Upper lobe of right lung (tissue), 1 donor: ENCODE results near the gene C22orf39. TPM values are rescaled to one million over a fixed set of nuclear protein-coding genes. Genes with fewer than 3 reads are reported as not detected.

Experiments used
- ATAC-seq: fragments of 200-7000 bp; cut with Tn5 transposase; one replicate; pipeline ENCODE4 v1.9.1; 2020; ENCODE audit warnings: mild to moderate bottlenecking, moderate library complexity
- DNase-seq: peaks from one replicate; pipeline ENCODE4 v3.0.0-alpha.2; 2020
- H3K27ac ChIP-seq: fragments of 200-600 bp; one replicate; pipeline ENCODE4 v1.8.0; 2022
- H3K27me3 ChIP-seq: fragments of 200-600 bp; one replicate; pipeline ENCODE4 v1.8.0; 2022; ENCODE audit warnings: mild to moderate bottlenecking
- H3K36me3 ChIP-seq: fragments of 200-600 bp; one replicate; pipeline ENCODE4 v1.8.0; 2022
- H3K4me1 ChIP-seq: fragments of 200-600 bp; one replicate; pipeline ENCODE4 v1.8.0; 2022
- H3K4me3 ChIP-seq: fragments of 200-600 bp; one replicate; pipeline ENCODE4 v1.8.0; 2022; ENCODE audit warnings: mild to moderate bottlenecking
- H3K9me3 ChIP-seq: fragments of 200-600 bp; one replicate; pipeline ENCODE4 v1.8.0; 2022
- CTCF ChIP-seq: fragments of 200-600 bp; IDR thresholded peaks from one replicate; pipeline ENCODE4 v1.8.0; 2022; ENCODE audit warnings: antibody characterized with exemption
- intact Hi-C: fragments of 100-400 bp; cut with DNase I; formaldehyde crosslinking; loops from one replicate; pipeline ENCODE4 v1.11.0; 2022
- total RNA-seq: library from RNA; stranded (reverse); fragmentation: NEBNext Ultra II Directional; extraction: Animal tissue kit (Norgen Biotek cat#: 25700); gene quantifications from one replicate; pipeline ENCODE4 v1.2.1, GENCODE V29; 2021
- donor health status: DM: no; HTN: yes; CAD: no; lungs with severe emphysema.

C22orf39 gene
- total RNA-seq, 1 donor from 2014 or later, result 35.6 TPM

- intact Hi-C loops, result no loop called here
- no peaks in the 10 kb centered on the region for H3K4me1 ChIP-seq
- H3K36me3 ChIP-seq, result no peaks in the 10 kb centered on the region
- H3K9me3 ChIP-seq, result no peaks in the 10 kb centered on the region
- H3K27me3 ChIP-seq, result no peaks in the 10 kb centered on the region
- no peak for DNase-seq
- no peak overlapping the region for H3K27ac ChIP-seq
- no peak overlapping the region for H3K4me3 ChIP-seq
- TF ChIP-seq CTCF, result no peak
- ATAC-seq, result no peak
Observed at GRCh38 chr22:19494001-19494560, 46.6 kb upstream of the C22orf39 start.

- no peaks in the 10 kb centered on the region for H3K4me1 ChIP-seq
- no peak for TF ChIP-seq CTCF
- DNase-seq, result no peak
- no peak overlapping the region for H3K4me3 ChIP-seq
- H3K27ac ChIP-seq, result no peak overlapping the region
- H3K27me3 ChIP-seq, result no peaks in the 10 kb centered on the region
- H3K9me3 ChIP-seq, result no peaks in the 10 kb centered on the region
- H3K36me3 ChIP-seq, result no peaks in the 10 kb centered on the region
- ATAC-seq, result no peak
- intact Hi-C loops, result no loop called here
Observed at GRCh38 chr22:19492504-19493174, 45.1 kb upstream of the C22orf39 start.

GRCh38 chr22:19490628-19491230 lies 43.2 kb upstream of the C22orf39 start:
- no peak overlapping the region for H3K4me3 ChIP-seq
- no peak for DNase-seq
- no peak overlapping the region for H3K27ac ChIP-seq
- no peaks in the 10 kb centered on the region for H3K4me1 ChIP-seq
- no peaks in the 10 kb centered on the region for H3K9me3 ChIP-seq
- ATAC-seq, result no peak
- TF ChIP-seq CTCF, result no peak
- intact Hi-C loops, result no loop called here
- H3K36me3 ChIP-seq, result no peaks in the 10 kb centered on the region
- H3K27me3 ChIP-seq, result no peaks in the 10 kb centered on the region

GRCh38 chr22:19488884-19489843 lies 41.7 kb upstream of the C22orf39 start:
- no peak for TF ChIP-seq CTCF
- Histone ChIP-seq H3K27ac (no peak overlapping the region), H3K4me3 (no peak overlapping the region), H3K4me1 (no peaks in the 10 kb centered on the region), H3K9me3 (no peaks in the 10 kb centered on the region), H3K27me3 (no peaks in the 10 kb centered on the region), H3K36me3 (no peaks in the 10 kb centered on the region)
- ATAC-seq (no peak), DNase-seq (no peak)
- intact Hi-C loops, result no loop called here

- Histone ChIP-seq H3K27ac (no peak overlapping the region), H3K4me1 (no peaks in the 10 kb centered on the region), H3K4me3 (no peak overlapping the region), H3K9me3 (no peaks in the 10 kb centered on the region), H3K27me3 (no peaks in the 10 kb centered on the region), H3K36me3 (no peaks in the 10 kb centered on the region)
- no peak for DNase-seq
- intact Hi-C loops, result no loop called here
- ATAC-seq, result no peak
- TF ChIP-seq CTCF, result no peak
Observed at GRCh38 chr22:19488285-19488684, 40.8 kb upstream of the C22orf39 start.
